ENCODE results near the gene ETFBKMT.
"Not testable (repeated sequence)": the region's sequence is repeated elsewhere in the genome, so short reads cannot be mapped to it uniquely, and the experiment has no call there.

ETFBKMT gene

DNA sequence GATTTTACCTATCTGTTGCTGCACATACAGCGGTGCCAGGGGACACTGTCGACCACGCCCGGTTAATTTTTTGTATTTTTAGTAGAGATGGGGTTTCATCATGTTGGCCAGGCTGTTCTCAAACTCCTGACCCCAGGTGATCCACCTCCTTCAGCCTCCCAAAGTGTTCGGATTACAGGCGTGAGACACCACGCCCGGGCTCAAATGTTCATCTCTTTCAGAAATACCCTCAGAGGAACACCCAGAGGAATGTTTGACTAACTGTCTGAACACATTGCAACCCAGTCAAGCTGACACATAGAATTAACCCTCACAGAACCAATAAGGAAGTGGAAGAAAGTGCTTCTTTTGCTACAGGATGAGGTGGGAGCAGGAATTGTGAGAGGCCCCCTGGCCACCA, 15.0 kb upstream of the ETFBKMT start:
- no peak overlapping the region for H3K4me3 Mint-ChIP-seq
- no peaks in the 10 kb centered on the region for H3K9me3 Mint-ChIP-seq (ENCODE audit: low read depth)
- H3K27me3 Mint-ChIP-seq, result no peaks in the 10 kb centered on the region
- no peaks in the 10 kb centered on the region for H3K36me3 Mint-ChIP-seq
- H3K4me1 Mint-ChIP-seq (ENCODE audit: low read depth), result no peaks in the 10 kb centered on the region
- H3K27ac Mint-ChIP-seq, result no peak overlapping the region

DNA sequence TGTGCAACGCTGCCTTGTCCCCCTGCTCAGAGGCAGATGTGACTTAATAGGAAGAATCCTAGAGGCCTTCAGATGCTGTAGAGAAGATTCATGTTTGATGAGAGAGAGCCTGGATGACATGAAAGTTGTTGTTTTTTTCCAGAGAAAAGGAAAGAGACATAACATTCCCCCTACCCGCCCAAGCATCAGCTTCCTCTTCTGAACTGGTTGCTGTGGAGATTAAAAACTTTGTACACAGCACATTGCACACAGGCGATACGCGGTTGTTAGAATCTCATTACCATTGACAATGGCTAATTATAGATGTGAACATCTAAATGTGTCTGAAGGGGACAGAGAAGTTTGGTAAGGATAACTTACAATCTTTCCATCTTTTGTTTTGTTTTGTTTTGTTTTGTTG, 13.6 kb upstream of the ETFBKMT start:
- no peaks in the 10 kb centered on the region for H3K36me3 Mint-ChIP-seq
- no peak overlapping the region for H3K4me3 Mint-ChIP-seq
- no peaks in the 10 kb centered on the region for H3K9me3 Mint-ChIP-seq (ENCODE audit: low read depth)
- H3K27ac Mint-ChIP-seq, result no peak overlapping the region
- no peaks in the 10 kb centered on the region for H3K27me3 Mint-ChIP-seq
- H3K4me1 Mint-ChIP-seq (ENCODE audit: low read depth), result no peaks in the 10 kb centered on the region

DNA sequence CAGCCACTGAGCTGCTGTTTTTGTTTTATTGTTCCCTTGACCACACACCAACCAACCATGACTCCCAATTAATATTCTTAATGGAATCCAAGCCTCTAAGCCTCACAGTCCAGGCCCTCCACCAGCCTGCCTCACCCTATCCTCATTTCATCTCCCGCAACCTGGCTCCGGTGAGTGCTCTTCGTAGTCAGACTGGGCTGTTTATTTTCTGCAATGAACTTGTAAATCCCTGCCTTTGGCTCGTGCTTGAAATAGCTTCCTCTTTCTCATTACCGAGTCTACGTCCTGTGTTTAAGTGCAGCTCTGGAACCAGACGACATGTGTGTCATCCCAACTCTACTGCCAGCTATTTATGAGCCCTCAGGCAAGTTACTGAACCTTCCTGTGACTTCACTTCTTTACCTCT, 12.4 kb upstream of the ETFBKMT start:
- Mint-ChIP-seq H3K4me3 (no peak overlapping the region), H3K36me3 (no peaks in the 10 kb centered on the region), H3K4me1 (ENCODE audit: low read depth) (no peaks in the 10 kb centered on the region), H3K27me3 (no peaks in the 10 kb centered on the region), H3K27ac (no peak overlapping the region), H3K9me3 (ENCODE audit: low read depth) (no peaks in the 10 kb centered on the region)

DNA sequence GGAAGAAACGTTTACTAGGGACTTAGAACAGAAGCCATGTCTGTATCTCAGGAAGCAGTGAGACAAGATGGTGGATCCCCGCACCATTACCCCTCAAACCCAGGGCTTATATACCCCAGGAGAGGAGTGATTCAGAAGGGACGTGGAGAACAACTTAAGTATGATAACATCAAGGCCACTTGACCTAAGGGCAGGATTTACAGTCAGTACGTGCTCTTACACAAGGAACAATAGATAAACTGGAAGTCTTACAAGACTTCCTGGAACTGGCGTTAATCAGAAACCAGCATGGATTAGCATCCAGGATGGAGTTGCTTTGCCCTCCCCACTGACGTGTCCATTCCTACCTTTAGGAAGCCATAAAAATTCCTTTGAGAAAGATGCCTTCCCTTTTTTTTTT, 8.6 kb upstream of the ETFBKMT start:
- no peak overlapping the region for H3K27ac Mint-ChIP-seq
- no peaks in the 10 kb centered on the region for H3K9me3 Mint-ChIP-seq (ENCODE audit: low read depth)
- no peaks in the 10 kb centered on the region for H3K27me3 Mint-ChIP-seq
- no peaks in the 10 kb centered on the region for H3K36me3 Mint-ChIP-seq
- H3K4me1 Mint-ChIP-seq (ENCODE audit: low read depth), result peaks cover 11% of the 10 kb centered on the region
- H3K4me3 Mint-ChIP-seq, result peak overlapping the region; percentile 27

DNA sequence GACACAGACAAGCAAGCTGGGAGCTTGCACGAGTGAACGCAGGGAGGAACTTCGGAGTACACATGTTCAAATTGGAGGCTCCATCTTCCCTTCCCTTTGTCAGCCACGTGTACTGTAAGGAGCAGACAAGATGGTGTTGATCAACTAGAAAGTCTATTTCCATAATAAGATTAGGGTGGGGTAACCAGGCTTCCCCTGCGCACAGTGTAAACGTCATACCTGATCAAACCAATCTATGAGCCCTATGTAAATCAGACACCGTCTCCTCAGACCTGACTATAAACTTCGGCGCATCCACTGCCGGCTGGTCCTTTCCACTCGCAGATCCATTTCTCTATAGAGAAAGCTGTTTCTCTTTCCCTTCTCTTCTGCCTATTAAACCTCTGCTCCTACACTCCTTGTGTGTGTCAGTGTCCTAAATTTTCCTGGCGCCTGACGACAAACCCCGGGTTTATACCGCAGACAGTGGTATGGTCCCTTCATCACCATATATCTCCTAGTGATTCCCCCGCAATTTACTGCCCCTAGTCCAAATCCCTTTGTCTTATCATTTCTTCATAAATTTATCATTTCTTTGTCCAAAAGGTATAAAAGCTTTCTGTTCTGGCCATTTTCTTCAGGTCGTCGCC, 7.5 kb upstream of the ETFBKMT start:
- H3K27me3 Mint-ChIP-seq, result no peaks in the 10 kb centered on the region
- H3K4me3 Mint-ChIP-seq, result no peak overlapping the region
- H3K9me3 Mint-ChIP-seq (ENCODE audit: low read depth), result no peaks in the 10 kb centered on the region
- peak overlapping the region; percentile 29 for H3K27ac Mint-ChIP-seq
- H3K36me3 Mint-ChIP-seq, result no peaks in the 10 kb centered on the region
- H3K4me1 Mint-ChIP-seq (ENCODE audit: low read depth), result peaks cover 11% of the 10 kb centered on the region

DNA sequence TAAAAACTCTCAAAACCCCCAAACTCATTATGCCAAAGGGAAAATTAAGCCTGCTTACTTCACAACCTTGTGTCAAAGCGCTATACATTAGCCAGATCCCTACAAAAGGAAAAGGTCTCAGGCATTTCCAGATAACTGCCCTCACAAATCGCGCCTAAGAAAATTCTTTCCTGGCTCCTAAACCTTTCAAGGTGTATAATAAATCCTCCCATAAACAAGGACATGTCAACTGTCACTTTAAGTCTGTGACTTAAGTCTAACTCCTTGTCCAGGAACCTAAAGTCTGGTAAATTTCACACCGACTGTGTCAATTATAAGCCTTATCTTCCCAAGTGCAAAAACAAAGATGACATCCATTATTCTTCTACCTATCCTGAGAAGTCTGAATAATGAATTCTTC, 4.3 kb upstream of the ETFBKMT start:
- Mint-ChIP-seq H3K9me3 (ENCODE audit: low read depth) (no peaks in the 10 kb centered on the region), H3K27me3 (no peaks in the 10 kb centered on the region), H3K27ac (no peak overlapping the region), H3K36me3 (no peaks in the 10 kb centered on the region), H3K4me1 (ENCODE audit: low read depth) (peaks cover 23% of the 10 kb centered on the region), H3K4me3 (no peak overlapping the region)

DNA sequence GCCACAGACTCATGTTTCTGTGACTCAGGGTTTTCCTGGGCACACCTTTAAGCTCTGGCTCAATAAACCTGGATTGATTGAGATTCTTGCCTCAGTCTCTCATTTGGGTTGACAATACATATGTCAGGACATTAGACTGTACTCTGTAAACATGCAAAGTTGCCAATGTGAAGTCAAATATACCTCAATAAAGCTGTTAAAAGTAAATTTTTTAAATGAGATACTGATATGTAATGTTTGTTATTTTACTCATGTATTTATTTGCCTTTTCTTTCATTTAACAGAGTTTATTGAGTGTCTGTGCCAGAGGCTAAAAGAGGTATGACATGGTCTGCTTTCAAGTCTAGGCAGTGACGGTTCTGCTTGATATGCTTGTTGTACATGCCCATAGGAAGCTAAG, 3.7 kb upstream of the ETFBKMT start:
- H3K27ac Mint-ChIP-seq, result peak overlapping the region; percentile 4
- H3K4me3 Mint-ChIP-seq, result no peak overlapping the region
- no peaks in the 10 kb centered on the region for H3K36me3 Mint-ChIP-seq
- H3K4me1 Mint-ChIP-seq (ENCODE audit: low read depth), result peaks cover 26% of the 10 kb centered on the region
- no peaks in the 10 kb centered on the region for H3K27me3 Mint-ChIP-seq
- no peaks in the 10 kb centered on the region for H3K9me3 Mint-ChIP-seq (ENCODE audit: low read depth)

DNA sequence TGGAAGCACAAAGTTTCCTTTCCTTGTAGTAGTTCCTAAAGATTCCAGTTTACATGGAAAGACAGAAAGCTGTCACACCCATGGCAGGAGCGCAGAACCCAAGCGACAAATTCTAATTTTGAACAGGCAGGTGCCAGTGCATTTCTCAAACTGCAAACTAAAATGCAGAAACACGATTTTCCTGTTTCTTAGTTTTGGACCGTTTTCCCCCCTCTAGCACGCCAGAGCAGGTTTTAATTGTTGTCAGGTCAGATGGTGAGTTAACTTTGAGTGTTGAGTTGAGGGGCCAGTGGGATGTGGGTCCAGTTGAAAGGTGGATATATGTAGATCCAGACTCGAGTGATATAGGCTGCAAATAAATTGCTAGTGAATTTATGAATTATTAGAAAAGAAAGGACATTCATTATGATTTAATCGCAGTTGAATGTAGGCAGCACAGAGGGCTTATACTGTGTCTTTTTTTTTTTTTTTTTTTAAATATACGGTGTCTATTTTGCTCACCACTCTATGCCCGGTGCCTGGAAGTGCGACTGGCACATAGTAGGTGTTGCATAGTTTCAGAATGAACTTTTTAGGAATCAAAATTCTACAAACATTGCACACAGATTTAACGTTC, 909 bp upstream of the ETFBKMT start:
- Mint-ChIP-seq H3K4me1 (ENCODE audit: low read depth) (peaks cover 17% of the 10 kb centered on the region), H3K4me3 (peak overlapping the region; percentile 97), H3K27ac (peak overlapping the region; percentile 97), H3K36me3 (peaks cover 6% of the 10 kb centered on the region), H3K9me3 (ENCODE audit: low read depth) (no peaks in the 10 kb centered on the region), H3K27me3 (no peaks in the 10 kb centered on the region)

DNA sequence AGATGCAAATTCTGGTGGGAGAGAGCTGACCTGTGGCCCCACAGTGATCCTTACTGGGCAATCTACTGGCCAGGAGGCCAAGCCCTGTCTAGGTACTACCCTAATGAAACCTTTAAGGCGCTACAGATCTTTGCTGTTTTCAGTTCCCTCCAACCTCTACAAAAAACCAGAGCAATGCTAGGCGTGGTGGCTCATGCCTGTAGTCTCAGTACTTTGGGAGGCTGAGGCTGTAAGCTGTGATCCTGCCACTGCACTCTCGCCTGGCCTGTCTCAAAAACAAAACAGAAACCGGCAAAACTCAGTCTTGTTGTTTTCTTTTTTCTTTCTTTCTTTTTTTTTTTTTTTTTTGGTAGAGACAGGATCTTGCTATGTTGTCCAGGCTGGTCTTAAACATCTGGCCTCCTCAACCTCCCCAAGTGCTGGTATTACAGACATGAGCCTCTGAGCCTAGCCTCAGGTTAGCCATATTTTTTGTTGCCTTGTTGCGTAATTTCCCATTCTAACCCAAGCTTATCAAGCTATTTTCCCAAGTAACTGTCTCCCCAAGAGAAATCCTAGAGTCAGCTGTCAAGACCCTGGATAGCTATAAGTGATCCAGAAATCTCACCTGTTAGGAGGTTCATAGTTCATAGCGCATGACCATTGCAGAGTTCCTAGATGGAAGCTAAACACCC, 2.8 kb downstream of the ETFBKMT start:
- H3K27me3 Mint-ChIP-seq, result no peaks in the 10 kb centered on the region
- peaks cover 3% of the 10 kb centered on the region for H3K9me3 Mint-ChIP-seq (ENCODE audit: low read depth)
- peaks cover 10% of the 10 kb centered on the region for H3K36me3 Mint-ChIP-seq
- H3K4me3 Mint-ChIP-seq, result no peak overlapping the region
- no peak overlapping the region for H3K27ac Mint-ChIP-seq
- H3K4me1 Mint-ChIP-seq (ENCODE audit: low read depth), result peaks cover 17% of the 10 kb centered on the region

DNA sequence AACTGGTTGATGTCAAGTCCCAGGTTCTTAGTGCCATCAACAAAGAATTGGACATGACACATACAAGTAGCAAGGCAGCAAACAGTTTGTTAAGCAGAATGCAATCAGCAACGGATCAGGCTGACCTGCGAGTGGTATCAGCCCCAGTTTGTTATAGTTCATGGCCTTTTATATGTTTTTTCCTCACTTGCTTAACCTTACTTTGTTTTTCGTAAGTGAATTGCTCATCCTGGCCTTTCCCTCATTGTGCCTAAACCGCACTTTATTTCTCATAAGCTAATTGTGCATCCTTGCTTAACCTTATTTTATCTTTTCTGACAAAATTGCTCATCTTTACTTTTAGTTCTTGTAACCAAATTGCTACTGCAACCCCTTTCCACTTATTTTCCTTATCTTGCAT, 4.1 kb downstream of the ETFBKMT start:
- no peaks in the 10 kb centered on the region for H3K27me3 Mint-ChIP-seq
- H3K4me1 Mint-ChIP-seq (ENCODE audit: low read depth), result peaks cover 13% of the 10 kb centered on the region
- H3K4me3 Mint-ChIP-seq, result no peak overlapping the region
- no peak overlapping the region for H3K27ac Mint-ChIP-seq
- peaks cover 13% of the 10 kb centered on the region for H3K36me3 Mint-ChIP-seq
- peaks cover 3% of the 10 kb centered on the region for H3K9me3 Mint-ChIP-seq (ENCODE audit: low read depth)

DNA sequence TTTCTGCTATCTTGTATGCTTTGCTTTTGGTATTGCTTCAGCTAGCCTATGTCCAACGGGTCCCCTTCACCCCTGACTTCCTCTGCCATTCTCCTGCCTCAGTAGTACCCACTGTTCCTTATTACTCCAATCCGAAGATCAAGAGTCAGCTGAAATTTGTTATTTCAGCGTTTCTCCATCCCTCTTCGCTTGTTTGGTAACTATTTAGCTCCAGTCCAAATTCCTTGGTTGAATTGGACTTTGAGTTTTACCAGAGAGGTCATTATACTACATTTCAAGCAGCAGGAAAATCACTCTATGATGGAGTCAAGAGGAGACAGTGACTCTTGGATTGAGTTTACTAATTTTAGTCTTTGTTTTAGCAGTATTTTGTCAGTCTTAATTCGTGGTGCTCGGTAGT, 4.5 kb downstream of the ETFBKMT start:
- no peaks in the 10 kb centered on the region for H3K27me3 Mint-ChIP-seq
- no peak overlapping the region for H3K27ac Mint-ChIP-seq
- H3K4me3 Mint-ChIP-seq, result no peak overlapping the region
- H3K36me3 Mint-ChIP-seq, result peaks cover 18% of the 10 kb centered on the region
- H3K9me3 Mint-ChIP-seq (ENCODE audit: low read depth), result peaks cover 3% of the 10 kb centered on the region
- peaks cover 12% of the 10 kb centered on the region for H3K4me1 Mint-ChIP-seq (ENCODE audit: low read depth)

DNA sequence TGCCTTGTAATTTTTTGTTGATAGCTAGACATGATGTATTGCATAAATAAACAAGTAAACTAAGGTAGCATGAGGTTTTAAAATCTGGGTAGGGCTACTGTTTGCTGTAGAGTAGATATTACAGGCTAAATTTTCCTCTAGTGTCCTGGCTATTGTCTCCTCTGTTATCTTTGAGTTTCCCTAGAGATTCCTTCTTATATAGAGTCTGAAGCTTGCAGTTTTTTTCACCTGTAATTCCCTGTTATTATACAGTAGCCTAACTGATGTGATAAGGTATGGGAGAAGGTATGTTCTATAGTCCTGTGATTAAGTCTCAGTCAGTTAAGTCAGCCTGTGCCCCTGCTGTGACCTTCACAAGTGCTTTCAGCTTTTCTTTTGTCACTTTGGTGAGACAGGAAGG, 9.5 kb downstream of the ETFBKMT start:
- H3K9me3 Mint-ChIP-seq (ENCODE audit: low read depth), result peaks cover 3% of the 10 kb centered on the region
- H3K4me3 Mint-ChIP-seq, result no peak overlapping the region
- peaks cover 29% of the 10 kb centered on the region for H3K36me3 Mint-ChIP-seq
- no peak overlapping the region for H3K27ac Mint-ChIP-seq
- H3K27me3 Mint-ChIP-seq, result no peaks in the 10 kb centered on the region
- H3K4me1 Mint-ChIP-seq (ENCODE audit: low read depth), result no peaks in the 10 kb centered on the region

DNA sequence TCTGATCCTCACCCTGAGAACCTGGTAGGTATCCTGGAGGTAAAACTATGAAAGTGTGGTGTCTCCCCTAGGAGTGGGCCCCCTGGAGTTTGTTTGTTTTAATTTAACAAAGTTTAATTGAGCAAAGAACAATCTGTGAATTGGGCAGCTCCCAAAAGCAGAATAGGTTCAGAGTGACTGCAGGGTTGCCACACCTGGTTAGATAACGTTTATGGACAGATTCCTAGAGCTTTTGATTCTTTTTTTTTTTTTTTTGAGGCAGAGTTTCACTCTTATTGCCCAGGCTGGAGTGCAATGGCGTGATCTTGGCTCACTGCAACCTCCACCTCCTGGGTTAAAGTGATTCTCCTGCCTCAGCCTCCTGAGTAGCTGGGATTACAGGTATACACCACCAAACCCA, 10.1 kb downstream of the ETFBKMT start:
- H3K27ac Mint-ChIP-seq; H3K4me3 Mint-ChIP-seq; H3K27me3 Mint-ChIP-seq; H3K9me3 Mint-ChIP-seq (ENCODE audit: low read depth); H3K4me1 Mint-ChIP-seq (ENCODE audit: low read depth): not testable (repeated sequence)
- H3K36me3 Mint-ChIP-seq, result peaks cover 32% of the 10 kb centered on the region

DNA sequence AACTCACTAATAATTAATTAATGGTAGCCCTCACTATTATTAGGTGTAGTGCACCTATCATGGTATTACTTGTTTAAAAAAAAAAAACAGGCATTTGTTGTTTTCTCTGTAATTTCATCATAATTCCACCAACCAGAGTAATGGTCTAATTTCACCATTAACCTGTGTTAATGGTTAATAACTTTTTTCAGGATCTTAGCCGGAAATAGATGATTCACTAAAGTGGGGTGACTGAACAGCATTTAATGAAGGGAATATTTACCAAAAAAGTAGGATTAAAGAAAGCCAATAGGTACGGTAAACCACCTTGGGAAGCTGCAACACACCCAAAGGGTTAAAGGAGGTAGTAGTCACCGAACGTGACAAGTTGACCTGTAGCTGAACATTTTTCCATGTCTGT, 13.0 kb downstream of the ETFBKMT start:
- no peak overlapping the region for H3K4me3 Mint-ChIP-seq
- no peaks in the 10 kb centered on the region for H3K9me3 Mint-ChIP-seq (ENCODE audit: low read depth)
- peaks cover 31% of the 10 kb centered on the region for H3K36me3 Mint-ChIP-seq
- no peaks in the 10 kb centered on the region for H3K4me1 Mint-ChIP-seq (ENCODE audit: low read depth)
- no peak overlapping the region for H3K27ac Mint-ChIP-seq
- no peaks in the 10 kb centered on the region for H3K27me3 Mint-ChIP-seq

DNA sequence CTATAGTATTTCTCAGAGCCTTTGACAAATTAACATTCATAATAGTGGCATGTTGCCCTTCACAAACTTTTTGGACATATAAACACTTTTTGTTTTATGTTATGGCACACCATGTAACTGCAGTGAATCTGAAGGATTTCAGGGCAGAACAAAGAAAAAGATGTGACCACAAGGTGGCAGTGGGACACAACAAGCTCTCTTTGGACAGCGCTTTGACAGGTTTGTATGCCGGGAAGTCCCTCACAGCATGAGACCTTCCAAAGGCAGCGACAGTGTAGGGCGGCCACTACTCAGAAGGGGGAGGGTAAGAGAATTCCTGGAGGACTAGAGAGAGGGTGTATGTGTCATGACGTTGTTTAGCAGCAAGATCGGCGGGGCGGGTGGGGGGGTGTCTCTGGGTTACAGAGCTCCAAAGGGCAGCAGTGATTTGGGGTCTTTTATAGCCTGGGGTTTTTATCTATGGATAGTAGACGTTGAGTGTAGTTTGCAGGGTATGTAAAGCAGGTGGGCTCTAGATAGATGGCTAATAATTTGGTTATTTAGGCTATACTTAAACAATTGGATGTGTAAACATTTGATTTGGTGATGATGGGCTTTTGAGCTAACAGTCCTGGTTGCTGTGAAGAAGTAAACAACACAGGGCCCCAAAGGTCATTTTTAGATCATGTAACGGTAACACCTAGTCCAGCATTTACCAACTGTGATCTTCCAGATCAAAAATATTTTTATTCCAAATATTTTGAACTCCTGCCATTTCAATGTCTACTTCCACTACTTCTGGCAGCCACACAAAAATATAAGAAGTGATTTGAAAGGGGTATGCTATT, 22.9 kb downstream of the ETFBKMT start:
- Mint-ChIP-seq H3K4me1 (ENCODE audit: low read depth) (peaks cover 10% of the 10 kb centered on the region), H3K27ac (peak overlapping the region; percentile 88), H3K4me3 (no peak overlapping the region), H3K9me3 (ENCODE audit: low read depth) (no peaks in the 10 kb centered on the region), H3K36me3 (peaks cover 25% of the 10 kb centered on the region), H3K27me3 (no peaks in the 10 kb centered on the region)
